MM.1S (cell line): ENCODE results near the gene SH3BGR.

Experiments
- DNase-seq: peaks from one replicate; pipeline ENCODE4 v3.0.0-alpha.2; 2015
- H2AFZ ChIP-seq: fragments of 300-600 bp; sonication (generic); 2 replicates; pipeline ENCODE4 v1.6.0; 2016; ENCODE audit warnings: antibody characterized with exemption, low read length
- H3F3A ChIP-seq: fragments of 300-600 bp; sonication (generic); 2 replicates; pipeline ENCODE4 v1.6.1; 2016; ENCODE audit warnings: mild to moderate bottlenecking, antibody characterized with exemption, low read length, moderate library complexity, mixed read lengths; ENCODE audit not compliant: insufficient read depth
- H3K27ac ChIP-seq: fragments of 300-600 bp; sonication (generic); 2 replicates; pipeline ENCODE4 v1.5.1; 2016; ENCODE audit warnings: mild to moderate bottlenecking, low read length
- H3K27me3 ChIP-seq: fragments of 300-600 bp; sonication (generic); replicated peaks from 2 replicates; pipeline ENCODE4 v1.6.0; 2016; ENCODE audit warnings: low read length; ENCODE audit not compliant: insufficient read depth
- H3K36me3 ChIP-seq: fragments of 300-600 bp; sonication (generic); replicated peaks from 2 replicates; pipeline ENCODE4 v1.6.1; 2016; ENCODE audit warnings: mild to moderate bottlenecking, low read length, mixed read lengths; ENCODE audit not compliant: insufficient read depth
- H3K4me1 ChIP-seq: fragments of 300-600 bp; sonication (generic); 2 replicates; pipeline ENCODE4 v1.6.1; 2016; ENCODE audit warnings: low read length, mixed read lengths
- H3K4me2 ChIP-seq: fragments of 300-600 bp; sonication (generic); 2 replicates; pipeline ENCODE4 v1.6.0; 2016; ENCODE audit warnings: low read depth, low read length
- H3K4me3 ChIP-seq: fragments of 300-600 bp; sonication (generic); 2 replicates; pipeline ENCODE4 v1.5.1; 2016; ENCODE audit warnings: low read length, mixed read lengths
- H3K79me2 ChIP-seq: fragments of 300-600 bp; sonication (generic); 2 replicates; pipeline ENCODE4 v1.6.1; 2016; ENCODE audit warnings: mixed run types, low read length, mixed read lengths
- H3K9ac ChIP-seq: fragments of 300-600 bp; sonication (generic); 2 replicates; pipeline ENCODE4 v1.6.1; 2016; ENCODE audit warnings: low read length, mixed read lengths
- H3K9me2 ChIP-seq: fragments of 300-600 bp; sonication (generic); replicated peaks from 2 replicates; pipeline ENCODE4 v1.6.1; 2016; ENCODE audit warnings: mild to moderate bottlenecking, low read length, mixed read lengths; ENCODE audit not compliant: insufficient read depth
- H3K9me3 ChIP-seq: fragments of 300-600 bp; sonication (generic); replicated peaks from 2 replicates; pipeline ENCODE4 v1.6.1; 2016; ENCODE audit warnings: mild to moderate bottlenecking, low read length, mixed read lengths; ENCODE audit not compliant: insufficient read depth
- H4K20me1 ChIP-seq: fragments of 300-600 bp; sonication (generic); 2 replicates; pipeline ENCODE4 v1.6.1; 2016; ENCODE audit warnings: mild to moderate bottlenecking, low read length, moderate library complexity, mixed read lengths; ENCODE audit not compliant: insufficient read depth
- CTCF ChIP-seq: fragments of 300-600 bp; sonication (generic); IDR thresholded peaks from 2 replicates; pipeline ENCODE4 v1.5.1; 2016; ENCODE audit warnings: antibody characterized with exemption, low read length, mixed read lengths
- EZH2 ChIP-seq: fragments of 300-600 bp; sonication (generic); optimal IDR thresholded peaks from 2 replicates; pipeline ENCODE3; 2017; ENCODE audit warnings: low read depth, mild to moderate bottlenecking, antibody characterized with exemption, low read length, mixed read lengths
- EZH2phosphoT487 ChIP-seq: fragments of 300-600 bp; sonication (generic); IDR thresholded peaks from 2 replicates; pipeline ENCODE4 v1.6.1; 2018; ENCODE audit warnings: antibody characterized with exemption, low read length

SH3BGR gene

GRCh38 chr21:39479814-39480182 is 28.0 kb downstream of the SH3BGR start:
- Histone ChIP-seq H3K36me3 (no peaks in the 10 kb centered on the region), H3K9ac (no peak overlapping the region), H3F3A (no peaks in the 10 kb centered on the region), H3K79me2 (no peaks in the 10 kb centered on the region), H3K27ac (no peak overlapping the region), H2AFZ (no peak overlapping the region), H3K4me1 (no peaks in the 10 kb centered on the region), H3K9me3 (no peaks in the 10 kb centered on the region), H3K9me2 (no peaks in the 10 kb centered on the region), H3K27me3 (no peaks in the 10 kb centered on the region), H3K4me3 (no peak overlapping the region), H4K20me1 (no peaks in the 10 kb centered on the region), H3K4me2 (no peak overlapping the region)
- no peak for DNase-seq
- TF ChIP-seq EZH2 (no peak), EZH2phosphoT487 (no peak), CTCF (no peak)

GRCh38 chr21:39480271-39480670 is 28.5 kb downstream of the SH3BGR start:
- no peaks in the 10 kb centered on the region for H4K20me1 ChIP-seq
- no peak overlapping the region for H2AFZ ChIP-seq
- H3K9me3 ChIP-seq: no peaks in the 10 kb centered on the region
- DNase-seq: no peak
- no peaks in the 10 kb centered on the region for H3K27me3 ChIP-seq
- H3K36me3 ChIP-seq: no peaks in the 10 kb centered on the region
- H3F3A ChIP-seq: no peaks in the 10 kb centered on the region
- no peak overlapping the region for H3K4me3 ChIP-seq
- H3K4me1 ChIP-seq: no peaks in the 10 kb centered on the region
- no peak overlapping the region for H3K9ac ChIP-seq
- H3K4me2 ChIP-seq: no peak overlapping the region
- no peaks in the 10 kb centered on the region for H3K9me2 ChIP-seq
- no peaks in the 10 kb centered on the region for H3K79me2 ChIP-seq
- no peak overlapping the region for H3K27ac ChIP-seq
- TF ChIP-seq EZH2phosphoT487: no peak
- no peak for TF ChIP-seq EZH2
- TF ChIP-seq CTCF: no peak

GRCh38 chr21:39481886-39482285 is 30.1 kb downstream of the SH3BGR start:
- TF ChIP-seq EZH2 (no peak), EZH2phosphoT487 (no peak), CTCF (no peak)
- H3K9me2 ChIP-seq: no peaks in the 10 kb centered on the region
- H3K9ac ChIP-seq: no peak overlapping the region
- H3K79me2 ChIP-seq: no peaks in the 10 kb centered on the region
- H3K27ac ChIP-seq: no peak overlapping the region
- H3K4me2 ChIP-seq: no peak overlapping the region
- H4K20me1 ChIP-seq: no peaks in the 10 kb centered on the region
- H3K4me3 ChIP-seq: no peak overlapping the region
- H2AFZ ChIP-seq: no peak overlapping the region
- H3K4me1 ChIP-seq: no peaks in the 10 kb centered on the region
- no peaks in the 10 kb centered on the region for H3K9me3 ChIP-seq
- H3K36me3 ChIP-seq: no peaks in the 10 kb centered on the region
- DNase-seq: no peak
- H3K27me3 ChIP-seq: no peaks in the 10 kb centered on the region
- H3F3A ChIP-seq: no peaks in the 10 kb centered on the region

- H3K4me1 ChIP-seq: no peaks in the 10 kb centered on the region
- H3K9me2 ChIP-seq: no peaks in the 10 kb centered on the region
- no peaks in the 10 kb centered on the region for H3K79me2 ChIP-seq
- H3K4me3 ChIP-seq: no peak overlapping the region
- H4K20me1 ChIP-seq: no peaks in the 10 kb centered on the region
- no peak for DNase-seq
- H3K4me2 ChIP-seq: no peak overlapping the region
- no peaks in the 10 kb centered on the region for H3K27me3 ChIP-seq
- H3K9ac ChIP-seq: no peak overlapping the region
- no peak overlapping the region for H3K27ac ChIP-seq
- no peaks in the 10 kb centered on the region for H3F3A ChIP-seq
- no peak overlapping the region for H2AFZ ChIP-seq
- H3K9me3 ChIP-seq: no peaks in the 10 kb centered on the region
- TF ChIP-seq EZH2 (no peak), CTCF (no peak), EZH2phosphoT487 (no peak)
- H3K36me3 ChIP-seq: no peaks in the 10 kb centered on the region
These were observed 32.1 kb downstream of the SH3BGR start for GRCh38 chr21:39483917-39484316.
